GM20000 (cell line): ENCODE measurements around the gene DCTN3.
A peak's percentile ranks its signal among the peaks of the same experiment; 100 is the strongest.

ENCODE experiments used
- DNase-seq: peaks from one replicate; pipeline ENCODE4 v3.0.0; 2012; ENCODE audit warnings: low spot score
- TF ChIP-seq, protein P1 (sequence below): IDR thresholded peaks from 2 replicates; pipeline ENCODE4 v1.5.1; 2012; ENCODE audit warnings: mild to moderate bottlenecking, control low read depth; ENCODE audit errors: extremely low read depth, missing control alignments

DCTN3 gene

DNA sequence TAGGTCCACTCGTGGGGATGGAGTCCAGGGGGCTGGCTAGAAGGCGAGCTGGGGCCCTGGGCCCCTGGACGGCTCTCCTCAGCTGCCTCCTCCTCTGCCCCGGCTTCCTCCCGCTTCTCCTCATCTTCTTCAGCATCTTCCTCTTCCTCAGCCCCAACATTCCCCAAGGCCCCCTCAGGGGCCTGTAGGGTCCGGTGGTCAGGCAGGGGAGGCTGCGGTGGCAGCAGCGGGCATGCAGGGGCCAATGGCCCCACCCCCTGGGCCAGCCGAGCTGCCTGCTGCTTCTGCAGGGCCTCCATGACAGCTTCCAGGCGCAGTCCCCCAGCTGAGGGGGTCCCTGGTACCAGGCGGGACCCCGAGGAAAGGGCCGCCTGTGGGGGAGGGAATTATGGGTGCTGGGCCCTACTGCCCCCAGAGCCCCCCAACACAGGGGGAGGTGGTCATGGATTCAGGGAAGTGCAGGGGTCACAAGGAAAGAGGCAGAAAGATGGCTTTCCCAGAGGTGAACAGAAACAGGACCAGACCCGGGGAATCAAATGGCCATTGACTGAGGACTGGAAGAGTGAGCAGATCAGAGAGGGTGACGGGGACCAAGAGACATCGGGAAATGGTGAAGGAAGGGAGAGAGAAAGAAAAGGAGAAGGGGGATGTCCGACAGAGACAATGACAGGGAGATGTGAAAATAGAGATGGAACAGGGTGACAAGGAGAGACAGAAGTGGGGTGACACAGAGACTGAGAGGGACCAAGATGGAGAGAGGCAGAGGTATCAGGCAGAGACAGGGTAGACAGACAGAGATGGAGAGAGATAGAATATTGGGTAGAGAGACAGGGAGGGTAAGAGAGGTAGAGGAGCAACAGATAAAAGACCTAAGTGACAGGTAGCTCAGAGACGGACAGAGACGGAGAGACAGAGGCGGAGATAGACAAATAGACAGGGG is 7.7 kb upstream of the DCTN3 start:
- TF ChIP-seq, protein P1, sequence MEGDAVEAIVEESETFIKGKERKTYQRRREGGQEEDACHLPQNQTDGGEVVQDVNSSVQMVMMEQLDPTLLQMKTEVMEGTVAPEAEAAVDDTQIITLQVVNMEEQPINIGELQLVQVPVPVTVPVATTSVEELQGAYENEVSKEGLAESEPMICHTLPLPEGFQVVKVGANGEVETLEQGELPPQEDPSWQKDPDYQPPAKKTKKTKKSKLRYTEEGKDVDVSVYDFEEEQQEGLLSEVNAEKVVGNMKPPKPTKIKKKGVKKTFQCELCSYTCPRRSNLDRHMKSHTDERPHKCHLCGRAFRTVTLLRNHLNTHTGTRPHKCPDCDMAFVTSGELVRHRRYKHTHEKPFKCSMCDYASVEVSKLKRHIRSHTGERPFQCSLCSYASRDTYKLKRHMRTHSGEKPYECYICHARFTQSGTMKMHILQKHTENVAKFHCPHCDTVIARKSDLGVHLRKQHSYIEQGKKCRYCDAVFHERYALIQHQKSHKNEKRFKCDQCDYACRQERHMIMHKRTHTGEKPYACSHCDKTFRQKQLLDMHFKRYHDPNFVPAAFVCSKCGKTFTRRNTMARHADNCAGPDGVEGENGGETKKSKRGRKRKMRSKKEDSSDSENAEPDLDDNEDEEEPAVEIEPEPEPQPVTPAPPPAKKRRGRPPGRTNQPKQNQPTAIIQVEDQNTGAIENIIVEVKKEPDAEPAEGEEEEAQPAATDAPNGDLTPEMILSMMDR, result no peak

DNA sequence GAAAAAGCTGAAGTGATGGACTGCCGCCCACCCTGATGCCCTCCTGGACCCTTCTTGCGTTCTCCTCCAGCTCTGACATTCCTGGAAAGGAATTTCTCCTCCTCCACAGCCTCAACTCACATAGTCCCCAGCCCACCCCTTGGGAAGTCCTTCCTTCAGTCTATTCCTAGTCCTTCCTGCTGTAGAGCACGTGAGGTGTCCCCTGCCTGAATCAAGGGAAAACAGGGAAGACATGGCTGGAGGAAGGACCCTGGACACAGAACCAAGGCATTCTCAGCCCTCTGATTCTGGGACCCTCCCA is 4.8 kb upstream of the DCTN3 start:
- no peak for DNase-seq
- TF ChIP-seq, protein P1, result no peak

More for the DNA sequence above, 7.7 kb upstream of the DCTN3 start:
- DNase-seq, result no peak

DNA sequence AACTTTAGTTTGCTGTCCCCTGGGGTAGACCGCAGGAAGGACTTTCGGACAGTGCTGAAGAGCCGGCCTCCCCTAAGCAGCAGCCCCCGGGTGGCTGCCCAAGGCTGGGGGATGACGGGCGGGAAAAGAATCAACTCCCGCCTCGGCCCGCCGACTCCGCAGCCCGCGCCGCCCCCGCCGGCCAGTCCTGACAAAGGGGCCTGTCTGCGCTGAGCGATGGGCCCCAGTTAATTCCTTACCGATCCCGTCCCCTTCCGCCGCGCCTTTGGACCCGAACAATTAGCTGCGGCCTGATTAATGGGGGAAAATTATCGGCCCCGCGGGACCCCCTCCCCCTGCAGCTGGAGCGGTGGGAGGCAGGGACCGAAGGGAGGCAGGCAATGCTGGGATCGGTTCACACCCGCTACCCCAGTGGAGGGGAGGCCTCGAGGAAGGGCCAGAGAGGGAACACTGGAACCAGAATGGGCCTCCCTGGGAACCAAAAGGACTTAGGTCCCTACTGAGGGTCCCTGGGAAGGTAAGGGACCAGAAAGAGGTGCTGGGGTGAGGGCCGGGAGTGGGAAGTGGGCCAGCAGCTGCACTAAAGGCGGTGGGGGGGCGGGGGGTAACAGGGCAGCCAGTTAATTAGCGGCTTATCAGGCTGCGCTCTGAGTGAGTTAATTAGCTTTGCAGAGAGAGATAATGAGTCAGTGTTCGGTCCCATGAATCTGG is 4.3 kb upstream of the DCTN3 start:
- DNase-seq, result no peak
- TF ChIP-seq, protein P1, result no peak

DNA sequence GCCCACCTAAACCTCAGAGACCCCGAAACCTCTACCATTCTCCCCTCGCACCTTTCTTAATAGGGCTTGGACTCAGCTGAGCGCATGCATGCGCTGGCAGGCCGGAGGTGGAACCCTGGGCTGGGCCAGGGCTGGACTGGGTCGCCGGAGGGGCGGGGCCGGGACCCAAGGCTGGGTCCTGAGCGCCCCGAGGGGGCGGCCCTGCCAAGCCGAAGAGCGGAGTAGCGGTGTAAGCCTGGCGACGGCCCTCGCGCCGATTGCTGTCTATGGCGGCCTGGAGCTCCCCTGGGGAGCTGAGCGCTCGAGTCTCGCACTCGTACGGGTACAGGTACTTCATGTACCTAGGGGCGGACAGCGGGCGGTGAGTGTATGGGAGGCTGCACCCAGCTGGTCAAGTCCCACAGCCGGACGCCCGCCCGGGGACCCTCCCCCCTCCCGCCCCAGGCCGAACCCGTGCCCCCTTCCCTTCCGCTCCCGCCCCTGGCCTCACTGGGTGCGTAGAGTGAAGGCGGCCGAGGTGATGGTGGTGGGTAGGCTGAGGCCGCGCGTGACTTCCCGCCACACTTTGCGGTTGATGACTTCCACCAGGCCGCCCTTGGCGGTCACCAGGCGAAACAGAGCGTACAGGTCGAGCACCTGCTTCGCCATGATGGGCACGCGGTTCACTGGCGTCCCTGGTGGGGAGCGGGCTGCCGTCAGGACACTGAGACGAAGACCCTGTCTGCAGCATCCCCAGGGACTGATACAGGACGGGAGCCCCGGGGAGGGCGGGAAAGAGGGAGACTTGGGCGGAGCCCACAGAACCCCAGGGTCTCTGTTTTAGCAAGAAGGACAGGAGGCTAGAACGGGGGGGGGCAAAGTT is 3.3 kb upstream of the DCTN3 start:
- TF ChIP-seq, protein P1, result no peak
- no peak for DNase-seq

DNA sequence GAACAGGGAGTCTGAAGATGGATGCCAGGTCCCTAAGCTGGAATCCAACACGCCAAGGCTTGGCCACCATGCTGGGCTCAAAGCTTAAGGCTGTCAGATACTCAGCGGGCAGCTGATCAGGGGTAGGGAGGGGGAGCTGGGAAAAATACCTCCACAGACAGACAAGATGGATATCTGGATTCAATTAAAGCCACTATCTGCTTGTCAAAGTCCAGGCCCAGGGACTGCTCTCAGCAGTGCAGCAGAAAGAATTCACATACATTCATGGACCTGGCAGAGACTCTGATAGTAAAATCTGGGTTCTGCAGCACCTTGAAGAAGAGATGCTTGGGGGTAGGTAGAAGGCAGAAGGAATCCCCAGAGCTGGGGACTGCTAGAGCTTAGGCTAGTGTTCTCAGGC is 5.2 kb downstream of the DCTN3 start:
- TF ChIP-seq, protein P1, result no peak
- no peak for DNase-seq

- peak; percentile 85 for DNase-seq
- TF ChIP-seq, protein P1, result peak; percentile 73
Observed at GRCh38 chr9:34612788-34613390, 7.4 kb downstream of the DCTN3 start.
